Ishikawa (cell line): ENCODE data around the gene KIF26B.

Experiments used
- CEBPB ChIP-seq: IDR thresholded peaks from 2 replicates; pipeline ENCODE4 v1.6.1; 2012
- CREB1 ChIP-seq: IDR thresholded peaks from 2 replicates; pipeline ENCODE4 v1.6.1; 2012; ENCODE audit warnings: low read depth
- EGR1 ChIP-seq: IDR thresholded peaks from 2 replicates; pipeline ENCODE4 v1.6.1; 2012
- EP300 ChIP-seq: IDR thresholded peaks from 2 replicates; pipeline ENCODE4 v1.6.1; 2012; ENCODE audit warnings: borderline replicate concordance
- FOXM1 ChIP-seq: IDR thresholded peaks from 2 replicates; pipeline ENCODE4 v1.6.1; 2012; ENCODE audit warnings: low read depth, borderline replicate concordance
- MAX ChIP-seq: IDR thresholded peaks from 2 replicates; pipeline ENCODE4 v1.6.1; 2012
- NFIC ChIP-seq: IDR thresholded peaks from 2 replicates; pipeline ENCODE4 v1.6.1; 2012
- RAD21 ChIP-seq: IDR thresholded peaks from 2 replicates; pipeline ENCODE4 v1.6.1; 2012; ENCODE audit warnings: low read depth
- REST ChIP-seq: IDR thresholded peaks from 2 replicates; pipeline ENCODE4 v1.6.1; 2012; ENCODE audit warnings: low read depth, mild to moderate bottlenecking
- TAF1 ChIP-seq: IDR thresholded peaks from 2 replicates; pipeline ENCODE4 v1.6.1; 2012; ENCODE audit warnings: low read depth, mild to moderate bottlenecking
- TCF12 ChIP-seq: IDR thresholded peaks from 2 replicates; pipeline ENCODE4 v1.6.1; 2012; ENCODE audit warnings: low read depth
- TEAD4 ChIP-seq: IDR thresholded peaks from 2 replicates; pipeline ENCODE4 v1.6.1; 2012
- USF1 ChIP-seq: IDR thresholded peaks from 2 replicates; pipeline ENCODE4 v1.6.1; 2012
- YY1 ChIP-seq: IDR thresholded peaks from 2 replicates; pipeline ENCODE4 v1.6.1; 2012; ENCODE audit warnings: low read depth
- ZBTB7A ChIP-seq: IDR thresholded peaks from 2 replicates; pipeline ENCODE4 v1.6.1; 2012; ENCODE audit warnings: low read depth

The KIF26B gene

GRCh38 chr1:245685111-245685810 lies 530.5 kb downstream of the KIF26B start:
- no peak for TF ChIP-seq CEBPB
- TF ChIP-seq USF1: no peak
- TF ChIP-seq TCF12: no peak
- TF ChIP-seq YY1: no peak

- TF ChIP-seq EGR1 (no peak), CREB1 (no peak), YY1 (no peak), TCF12 (no peak), FOXM1 (no peak), USF1 (no peak), NFIC (no peak)
Measured at GRCh38 chr1:245686006-245686405, 531.2 kb downstream of the KIF26B start.

- TF ChIP-seq CEBPB (no peak), TAF1 (no peak), EP300 (no peak), CREB1 (no peak), RAD21 (no peak), NFIC (no peak), EGR1 (no peak), USF1 (no peak)
Measured at GRCh38 chr1:245686446-245687030, 531.8 kb downstream of the KIF26B start.

- TF ChIP-seq YY1 (no peak), TEAD4 (no peak), CREB1 (no peak), EGR1 (no peak), FOXM1 (no peak), RAD21 (no peak), EP300 (no peak), TAF1 (no peak), USF1 (no peak)
Measured at GRCh38 chr1:245687152-245687635, 532.4 kb downstream of the KIF26B start.

- TF ChIP-seq CEBPB: no peak
Measured at GRCh38 chr1:245687636-245688535, 533.1 kb downstream of the KIF26B start.

GRCh38 chr1:245688536-245689453 lies 534.0 kb downstream of the KIF26B start:
- TF ChIP-seq EP300 (no peak), FOXM1 (no peak), TCF12 (no peak), CEBPB (no peak), NFIC (no peak), USF1 (no peak), ZBTB7A (no peak), REST (no peak), EGR1 (no peak), RAD21 (no peak), CREB1 (no peak), TEAD4 (no peak), YY1 (no peak), TAF1 (no peak), MAX (no peak)
